Measurements from ENCODE around the gene HLA-G. TPM values are rescaled to one million over a fixed set of nuclear protein-coding genes. Genes with fewer than 3 reads are reported as not detected.

Gene HLA-G
- total and polyA plus RNA-seq, 2 of the 4 experiments (the other 2 are of a cell fraction) = not detected

GRCh38 chr6:29790626-29791025 lies 37.0 kb upstream of the HLA-G start:
- no peaks in the 10 kb centered on the region for H3K9me3 ChIP-seq (ENCODE audit: control insufficient read depth, insufficient read depth, low read length)
- H3K4me1 ChIP-seq (ENCODE audit: control insufficient read depth, insufficient read depth, low read length) = no peaks in the 10 kb centered on the region
- H3K14ac ChIP-seq (replicated peaks; ENCODE audit: low read depth, low read length) = no peak overlapping the region
- no peak overlapping the region for H3K4ac ChIP-seq (ENCODE audit: low read depth, low read length)
- in situ Hi-C loops (cut with MboI; ENCODE audit: low sequenced_read_pairs) (no loop called here), dilution Hi-C loops (cut with HindIII; ENCODE audit: low sequenced_read_pairs, unreplicated experiment) (loop anchor here (10.0 kb wide), 1 partner anchor 164 kb away; no protein-coding TSS in a partner anchor), intact Hi-C loops (cut with micrococcal nuclease) (no loop called here)
- H3K4me2 ChIP-seq (ENCODE audit: low read depth, low read length) = no peak overlapping the region
- BruUV-seq (replicated peaks) = no TSS peak
- no peak for DNase-seq
- CTCF ChIA-PET = no interaction called here
- WGBS, 2 experiments (ENCODE audit: extremely low coverage in 2 of 2, insufficient read length in 1 of 2) = no CpG with 5 or more reads among the region's 3 CpGs
- H4K20me1 ChIP-seq (ENCODE audit: insufficient read depth, low read length) = no peaks in the 10 kb centered on the region
- no peak overlapping the region for H2BK5ac ChIP-seq (ENCODE audit: low read depth, low read length, poor library complexity, severe bottlenecking)
- H3K18ac ChIP-seq (ENCODE audit: low read depth, low read length) = no peak overlapping the region
- H2AK9ac ChIP-seq (replicated peaks; ENCODE audit: low read depth, low read length, poor library complexity) = no peak overlapping the region
- H3K79me1 ChIP-seq (ENCODE audit: low read depth in 1 of 2, low read length in 2 of 2) = no peaks in the 10 kb centered on the region
- POLR2A ChIA-PET (ENCODE audit: unreplicated experiment) = no interaction called here
- H4K5ac ChIP-seq (ENCODE audit: low read depth, low read length) = no peak overlapping the region
- H4K91ac ChIP-seq (ENCODE audit: insufficient read depth, low read depth, low read length) = no peak overlapping the region
- H2AK5ac ChIP-seq (ENCODE audit: low read depth, low read length) = no peak overlapping the region
- no peak overlapping the region for H4K8ac ChIP-seq (ENCODE audit: low read depth in 2 of 2, low read length in 2 of 2)
- no peak overlapping the region for H3K23ac ChIP-seq (ENCODE audit: low read depth, low read length)
- no peak overlapping the region for H2AFZ ChIP-seq (replicated peaks; ENCODE audit: low read length, poor library complexity)
- H3K27ac ChIP-seq (ENCODE audit: insufficient read depth, low read length) = no peak overlapping the region
- no peak overlapping the region for H3K56ac ChIP-seq (ENCODE audit: extremely low read depth, insufficient read depth, low read length)
- no peak overlapping the region for H2BK20ac ChIP-seq (ENCODE audit: low read depth, low read length)
- no peak overlapping the region for H3K9ac ChIP-seq (ENCODE audit: low read depth, low read length)
- H3K27me3 ChIP-seq (ENCODE audit: control insufficient read depth, insufficient read depth, low read length) = peaks cover 37% of the 10 kb centered on the region
- no peak overlapping the region for H3K4me3 ChIP-seq (ENCODE audit: insufficient read depth, low read depth, low read length)
- no peak overlapping the region for H2BK15ac ChIP-seq (ENCODE audit: low read depth, low read length)
- H3K36me3 ChIP-seq (ENCODE audit: control insufficient read depth, insufficient read depth, low read length) = no peaks in the 10 kb centered on the region
- no peak for ATAC-seq (ENCODE audit: low read depth)
- no peak overlapping the region for H2BK120ac ChIP-seq (ENCODE audit: low read depth, low read length)
- no peaks in the 10 kb centered on the region for H3K9me1 ChIP-seq (ENCODE audit: insufficient read depth, low read length)
- TF ChIP-seq MAFK (IDR thresholded peaks at IDR 0.05; ENCODE audit: low read depth, low read length) (no peak), MXI1 (IDR thresholded peaks at IDR 0.05; ENCODE audit: borderline replicate concordance, low read depth, low read length) (no peak), CTCF (conservative IDR thresholded peaks at IDR 0.05; ENCODE audit: low read depth, low read length) (no peak), RAD21 (IDR thresholded peaks at IDR 0.05; ENCODE audit: low read length) (no peak), CHD1 (IDR thresholded peaks at IDR 0.05; ENCODE audit: low read depth, low read length) (no peak), FOS (IDR thresholded peaks at IDR 0.05; ENCODE audit: low read depth, low read length) (no peak)

All from IMR-90 (cell line).